Bladder microvascular endothelial cell (primary cell): Measurements from ENCODE around the gene GTPBP10. TPM values are rescaled to one million over a fixed set of nuclear protein-coding genes. Genes with fewer than 3 reads are reported as not detected.

ENCODE experiments used
- total RNA-seq: library from RNA; depleted of rRNA; stranded (reverse); fragments of >200 nt; gene quantifications from 2 replicates; pipeline ENCODE4 v1.2.3, GENCODE V29; 2014

The GTPBP10 gene
- 4.7 and 12.6 TPM in 2 replicates for total RNA-seq

GRCh38 chr7:90346336-90347125 is at the start of gene GTPBP10:
Gene GTPBP10 (plus strand): TSS chr7:90346716. CDS start chr7:90346742, 26 bp downstream.

GRCh38 chr7:90320801-90321494 is 25.6 kb upstream of the GTPBP10 start, which contains the start of gene FAM237B:
Gene FAM237B (minus strand): TSS chr7:90321304. CDS start chr7:90319748, 1,556 bp downstream.

GRCh38 chr7:90403174-90404113 is 56.9 kb downstream of the GTPBP10 start, which contains the start of gene CLDN12:
Gene CLDN12 (plus strand): TSS chr7:90403461. CDS start chr7:90412677, 9,216 bp downstream.

Other genes with a start within 250 kb of the GTPBP10 start
- gene STEAP1, start 192.2 kb upstream of the GTPBP10 start, total RNA-seq = 7.4 and 9.6 TPM in 2 replicates
- 0.32 and 1.4 TPM in 2 replicates for gene STEAP2, start 135.0 kb upstream of the GTPBP10 start, total RNA-seq
- 1.3 and 2.4 TPM in 2 replicates for gene CFAP69, start 101.5 kb upstream of the GTPBP10 start, total RNA-seq
- not detected in 2 replicates for gene FAM237B, start 25.4 kb upstream of the GTPBP10 start, total RNA-seq
- gene CLDN12, start 56.7 kb downstream of the GTPBP10 start, total RNA-seq = 3.9 and 14.5 TPM in 2 replicates
- not detected in 2 replicates for gene PTTG1IP2, start 122.9 kb downstream of the GTPBP10 start, total RNA-seq
- 4.2 and 4.3 TPM in 2 replicates for gene CDK14, start 249.6 kb downstream of the GTPBP10 start, total RNA-seq